ENCODE data around the gene NFIC. TPM values are rescaled to one million over a fixed set of nuclear protein-coding genes. Genes with fewer than 3 reads are reported as not detected.

The NFIC gene
- total RNA-seq (2013; cell fraction: nucleolus; rRNA removed), result 77.1 and 95.5 TPM in 2 replicates
- total RNA-seq (2014; rRNA removed) (8.8 and 9.2 TPM in 2 replicates), total RNA-seq (2014; rRNA removed; fragmentation: Illumina TruSeq; extraction: Trizol) (2.8 and 5.3 TPM in 2 replicates), total RNA-seq (2021) (50.5 and 53.5 TPM in 2 replicates), polyA plus RNA-seq (2011; rRNA removed) (0.86 and 1.6 TPM in 2 replicates), polyA plus RNA-seq (2014; fragmentation: Illumina TruSeq; extraction: Trizol) (4.6 and 11.1 TPM in 2 replicates), polyA plus RNA-seq (2014; fragmentation: Nextera tagmentation; extraction: Ambion mirVana) (1 to 10 TPM in 1 of 2 experiments, under 1 TPM in 1; 0.71 to 1.1 TPM), polyA plus RNA-seq (2014; rRNA removed) (13.8 and 16.8 TPM in 2 replicates), polyA plus RNA-seq (2016; fragmentation: Nextera tagmentation; extraction: Ambion mirVana) (10 to 100 TPM; 18.5 to 22.2 TPM), polyA minus RNA-seq (2011; rRNA and poly(A)+ RNA removed) (3.4 and 7.2 TPM in 2 replicates), Bru-seq, nascent RNA (percentile 58 among the genes with signal in this experiment), BruChase-seq, experiment 1, labeled RNA remaining after a 6-hour chase (percentile 65 among the genes with signal in this experiment), BruChase-seq, experiment 2, labeled RNA remaining after a 2-hour chase (percentile 63 among the genes with signal in this experiment)
- 3.6 TPM for polyA plus RNA-seq (2011; ENCODE audit: low read depth)
- 2.1 and 2.2 TPM in 2 replicates for polyA plus RNA-seq (2011; cell fraction: cytosol; rRNA removed)
- 11.0 and 19.5 TPM in 2 replicates for polyA plus RNA-seq (2011; cell fraction: nucleus; rRNA removed)
- 12.5 and 13.5 TPM in 2 replicates for polyA plus RNA-seq (2012)
- polyA minus RNA-seq (2011; cell fraction: cytosol; rRNA and poly(A)+ RNA removed), result 8.4 and 9.6 TPM in 2 replicates
- polyA minus RNA-seq (2011; cell fraction: nucleus; rRNA and poly(A)+ RNA removed), result 8.9 and 14.9 TPM in 2 replicates
- long read RNA-seq, experiment 1, full-length matches to known transcripts, result 21 of 32 reads
- long read RNA-seq, experiment 1, partial matches to known transcripts, result 3 of 32 reads
- long read RNA-seq, experiment 1, other reads (novel, unspliced or antisense), result 8 of 32 reads
- long read RNA-seq, experiment 2, full-length matches to known transcripts, result 2 of 9 reads
- long read RNA-seq, experiment 2, partial matches to known transcripts, result 0 of 9 reads
- long read RNA-seq, experiment 2, other reads (novel, unspliced or antisense), result 7 of 9 reads

DNA sequence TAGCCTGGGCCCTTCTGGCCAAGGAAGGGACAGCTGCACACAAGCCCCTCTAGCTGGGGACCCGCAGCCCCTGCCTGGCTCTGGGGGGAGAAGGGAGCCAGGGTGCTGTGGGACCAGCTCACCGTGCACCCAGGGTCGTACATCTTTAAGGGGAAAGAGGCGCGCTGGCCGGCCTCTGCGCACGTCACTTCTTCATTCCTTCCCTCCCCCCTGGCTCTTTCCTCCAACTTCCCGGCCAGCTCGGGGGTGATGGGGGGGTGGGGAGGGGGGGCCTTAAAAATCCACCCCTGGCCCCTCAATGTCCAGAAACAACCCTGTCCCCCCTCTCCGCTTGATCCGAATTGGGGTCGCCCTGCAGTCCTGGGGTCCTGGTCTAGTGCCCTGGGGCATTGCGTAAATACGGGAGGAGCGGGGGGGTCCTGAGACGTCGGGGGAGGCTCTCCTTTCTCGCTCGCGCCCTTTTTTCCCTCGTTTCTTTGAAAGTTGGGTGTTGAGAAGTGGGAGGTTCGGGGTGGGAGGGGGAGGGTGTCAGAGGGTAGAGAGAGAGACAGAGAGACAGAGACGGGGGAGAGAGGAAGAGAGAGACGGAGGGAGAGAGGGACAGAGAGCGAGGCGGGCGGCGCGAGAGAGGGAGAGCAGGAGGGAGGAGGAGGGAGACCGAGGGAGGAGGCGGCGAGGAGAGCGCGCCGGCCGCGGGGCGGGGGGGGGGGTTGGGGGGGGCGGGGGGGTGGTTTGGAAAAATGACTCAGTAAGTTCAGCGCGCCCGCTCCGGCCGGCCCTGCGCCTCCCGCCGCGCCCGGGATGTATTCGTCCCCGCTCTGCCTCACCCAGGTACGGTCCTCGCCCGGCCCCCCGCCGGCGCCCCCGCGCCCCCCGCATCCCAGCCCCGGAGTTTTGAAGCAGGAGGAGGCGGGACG lies at the start of gene NFIC:
NFIC (plus strand) TSS at position 748 of the 917 bp plus-strand sequence; CDS start at position 802, 54 bp downstream.
- in situ Hi-C loops (cut with MboI), result loop anchor here (25.0 kb wide), 1 partner anchor 1504 kb away; the partner anchor contains the start of gene KLF16

More for the DNA sequence above, at the start of gene NFIC:
- no peaks in the 10 kb centered on the region for H3K27me3 ChIP-seq (replicated peaks in 1 of 2; ENCODE audit: control insufficient read depth in 2 of 2, insufficient read depth in 2 of 2, low read length in 1 of 2)
- peaks cover 36% of the 10 kb centered on the region for H3K4me1 ChIP-seq (ENCODE audit: control insufficient read depth, insufficient read depth, low read length)
- 0 out of 2 replicates have a peak, but pooled peaks have one; percentile 35 for TF ChIP-seq CREB1 (IDR thresholded peaks at IDR 0.05; ENCODE audit: low read depth)
- 0 out of 2 replicates have a peak, but pooled peaks have one; percentile 8 for TF ChIP-seq TAF1 (IDR thresholded peaks at IDR 0.05; ENCODE audit: borderline replicate concordance, low read depth, low read length)
- 0 out of 2 replicates have a peak, but pooled peaks have one; percentile 3 for TF ChIP-seq LARP7 (IDR thresholded peaks at IDR 0.05)
- TF ChIP-seq YBX1 (IDR thresholded peaks at IDR 0.05), result no peak
- TF ChIP-seq RUNX3 (IDR thresholded peaks at IDR 0.05; ENCODE audit: low read length), result no peak
- TF ChIP-seq, protein P1, sequence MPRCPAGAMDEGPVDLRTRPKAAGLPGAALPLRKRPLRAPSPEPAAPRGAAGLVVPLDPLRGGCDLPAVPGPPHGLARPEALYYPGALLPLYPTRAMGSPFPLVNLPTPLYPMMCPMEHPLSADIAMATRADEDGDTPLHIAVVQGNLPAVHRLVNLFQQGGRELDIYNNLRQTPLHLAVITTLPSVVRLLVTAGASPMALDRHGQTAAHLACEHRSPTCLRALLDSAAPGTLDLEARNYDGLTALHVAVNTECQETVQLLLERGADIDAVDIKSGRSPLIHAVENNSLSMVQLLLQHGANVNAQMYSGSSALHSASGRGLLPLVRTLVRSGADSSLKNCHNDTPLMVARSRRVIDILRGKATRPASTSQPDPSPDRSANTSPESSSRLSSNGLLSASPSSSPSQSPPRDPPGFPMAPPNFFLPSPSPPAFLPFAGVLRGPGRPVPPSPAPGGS (IDR thresholded peaks at IDR 0.05; ENCODE audit: borderline replicate concordance, insufficient read depth, low read depth, low read length, poor library complexity, severe bottlenecking), result no peak
- TF ChIP-seq FOXM1 (IDR thresholded peaks at IDR 0.05; ENCODE audit: low read depth, low read length), result no peak
- no peak for TF ChIP-seq TCF7 (IDR thresholded peaks at IDR 0.05; ENCODE audit: borderline replicate concordance)
- 0 out of 2 replicates have a peak, but pooled peaks have one; percentile 13 for TF ChIP-seq TARDBP (IDR thresholded peaks at IDR 0.05; ENCODE audit: borderline replicate concordance)
- peak; percentile 3; the same call in 1 of the 2 replicates for TF ChIP-seq POLR2A (IDR thresholded peaks at IDR 0.05; ENCODE audit: low read depth, low read length)
- 0 out of 2 replicates have a peak, but pooled peaks have one; percentile 40 for TF ChIP-seq NFXL1 (IDR thresholded peaks at IDR 0.05; ENCODE audit: borderline replicate concordance)
- TF ChIP-seq, protein P2, sequence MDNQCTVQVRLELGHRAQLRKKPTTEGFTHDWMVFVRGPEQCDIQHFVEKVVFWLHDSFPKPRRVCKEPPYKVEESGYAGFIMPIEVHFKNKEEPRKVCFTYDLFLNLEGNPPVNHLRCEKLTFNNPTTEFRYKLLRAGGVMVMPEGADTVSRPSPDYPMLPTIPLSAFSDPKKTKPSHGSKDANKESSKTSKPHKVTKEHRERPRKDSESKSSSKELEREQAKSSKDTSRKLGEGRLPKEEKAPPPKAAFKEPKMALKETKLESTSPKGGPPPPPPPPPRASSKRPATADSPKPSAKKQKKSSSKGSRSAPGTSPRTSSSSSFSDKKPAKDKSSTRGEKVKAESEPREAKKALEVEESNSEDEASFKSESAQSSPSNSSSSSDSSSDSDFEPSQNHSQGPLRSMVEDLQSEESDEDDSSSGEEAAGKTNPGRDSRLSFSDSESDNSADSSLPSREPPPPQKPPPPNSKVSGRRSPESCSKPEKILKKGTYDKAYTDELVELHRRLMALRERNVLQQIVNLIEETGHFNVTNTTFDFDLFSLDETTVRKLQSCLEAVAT (IDR thresholded peaks at IDR 0.05), result 0 out of 2 replicates have a peak, but pooled peaks have one; percentile 26
- peak; percentile 60 for TF ChIP-seq NBN (IDR thresholded peaks at IDR 0.05)
- no peak for TF ChIP-seq HCFC1 (IDR thresholded peaks at IDR 0.05; ENCODE audit: low read length)
- no peak for TF ChIP-seq NR2F1 (conservative IDR thresholded peaks at IDR 0.05)
- peak in 1 of 2 experiments; percentile 48; a peak in 1 of 4 replicates for TF ChIP-seq IKZF2 (IDR thresholded peaks at IDR 0.05)
- ChIA-PET SMC1A (ENCODE audit: uncharacterized antibody, unreplicated experiment) (interaction anchor here (0.6 kb wide), 1 partner anchor 200 kb away, joined by 3 read pairs; no protein-coding TSS in a partner anchor), POLR2A (interaction anchor here (0.6 kb wide), 1 partner anchor 742 kb away, joined by 3 read pairs; no protein-coding TSS in a partner anchor), RAD21 (ENCODE audit: unreplicated experiment) (no interaction called here), CTCF (no interaction called here)
- no peaks in the 10 kb centered on the region for H3K36me3 ChIP-seq (ENCODE audit: control insufficient read depth in 2 of 2, insufficient read depth in 2 of 2, low read length in 1 of 2)
- H2AFZ ChIP-seq (ENCODE audit: control insufficient read depth, low read depth, low read length), result peak within 1 kb of the TSS; percentile 64
- intact Hi-C loops (cut with micrococcal nuclease; ENCODE audit: unreplicated experiment), result loop anchor here (5.0 kb wide), 1 partner anchor 61 kb away; no protein-coding TSS in a partner anchor
- BruUV-seq (replicated peaks), result no TSS peak
- WGBS (ENCODE audit: insufficient coverage, insufficient replicate concordance, low lambda C conversion rate, missing lambda C conversion rate), result 2% methylated on average over 18 of the region's 64 CpGs
- H3K4me3 ChIP-seq, result peak within 1 kb of the TSS; percentile 96
- peak within 1 kb of the TSS; percentile 92 for H3K27ac ChIP-seq (ENCODE audit: control insufficient read depth, insufficient read depth)
- peak within 1 kb of the TSS; percentile 97 for H3K4me2 ChIP-seq (ENCODE audit: control insufficient read depth, insufficient read depth)
- peak within 1 kb of the TSS; percentile 85 for H3K9ac ChIP-seq (ENCODE audit: control insufficient read depth, insufficient read depth, low read length)
- H3K79me2 ChIP-seq (ENCODE audit: control insufficient read depth, insufficient read depth, low read length), result peaks cover 73% of the 10 kb centered on the region
- DNase-seq (ENCODE audit: low read depth, low spot score) (no peak), ATAC-seq (peak; percentile 30), FAIRE-seq (no peak)
- no peaks in the 10 kb centered on the region for H4K20me1 ChIP-seq (ENCODE audit: control insufficient read depth, insufficient read depth)
- no peaks in the 10 kb centered on the region for H3K9me3 ChIP-seq (replicated peaks; ENCODE audit: control insufficient read depth, insufficient read depth, low read length)
